Parathyroid adenoma (tissue), 2 donors: ENCODE measurements around the gene HBE1.
"Not testable (repeated sequence)": the region's sequence is repeated elsewhere in the genome, so short reads cannot be mapped to it uniquely, and the experiment has no call there.

Experiments
- H2AFZ ChIP-seq: fragments of 300-600 bp; sonication (generic); one replicate; pipeline ENCODE4 v1.7.0; 2017; ENCODE audit warnings: antibody characterized with exemption, mild to moderate bottlenecking
- H3K27ac ChIP-seq: fragments of 300-600 bp; sonication (generic); one replicate; pipeline ENCODE4 v1.7.0; 2017
- H3K27me3 ChIP-seq: fragments of 300-600 bp; sonication (generic); one replicate; pipeline ENCODE4 v1.7.0; 2017; ENCODE audit warnings: low read length; ENCODE audit not compliant: control insufficient read depth, insufficient read depth
- H3K36me3 ChIP-seq: fragments of 300-600 bp; sonication (generic); one replicate; pipeline ENCODE4 v1.7.0; 2017; ENCODE audit warnings: low read length; ENCODE audit not compliant: control insufficient read depth, insufficient read depth
- H3K4me1 ChIP-seq: fragments of 300-600 bp; sonication (generic); one replicate; pipeline ENCODE4 v1.7.0; 2017; ENCODE audit warnings: control low read depth
- H3K4me2 ChIP-seq: fragments of 300-600 bp; sonication (generic); one replicate; pipeline ENCODE4 v1.7.0; 2017; ENCODE audit warnings: low read length
- H3K4me3 ChIP-seq: fragments of 300-600 bp; sonication (generic); one replicate; pipeline ENCODE4 v1.7.0; 2017; ENCODE audit warnings: low read depth, low read length
- H3K79me2 ChIP-seq: fragments of 300-600 bp; sonication (generic); one replicate; pipeline ENCODE4 v1.7.0; 2017; ENCODE audit warnings: control low read depth
- H3K9ac ChIP-seq: fragments of 300-600 bp; sonication (generic); one replicate; pipeline ENCODE4 v1.7.0; 2017; ENCODE audit warnings: mild to moderate bottlenecking
- H3K9me3 ChIP-seq: fragments of 300-600 bp; sonication (generic); one replicate; pipeline ENCODE4 v1.7.0; 2017; ENCODE audit warnings: low read length; ENCODE audit not compliant: control insufficient read depth
- TF ChIP-seq, protein P1 (sequence below): fragments of 300-600 bp; sonication (generic); IDR thresholded peaks from one replicate; pipeline ENCODE4 v1.7.0; 2017; ENCODE audit warnings: antibody characterized with exemption, mild to moderate bottlenecking
- donor health status: primary hyperparathyroidism.

HBE1 gene

DNA sequence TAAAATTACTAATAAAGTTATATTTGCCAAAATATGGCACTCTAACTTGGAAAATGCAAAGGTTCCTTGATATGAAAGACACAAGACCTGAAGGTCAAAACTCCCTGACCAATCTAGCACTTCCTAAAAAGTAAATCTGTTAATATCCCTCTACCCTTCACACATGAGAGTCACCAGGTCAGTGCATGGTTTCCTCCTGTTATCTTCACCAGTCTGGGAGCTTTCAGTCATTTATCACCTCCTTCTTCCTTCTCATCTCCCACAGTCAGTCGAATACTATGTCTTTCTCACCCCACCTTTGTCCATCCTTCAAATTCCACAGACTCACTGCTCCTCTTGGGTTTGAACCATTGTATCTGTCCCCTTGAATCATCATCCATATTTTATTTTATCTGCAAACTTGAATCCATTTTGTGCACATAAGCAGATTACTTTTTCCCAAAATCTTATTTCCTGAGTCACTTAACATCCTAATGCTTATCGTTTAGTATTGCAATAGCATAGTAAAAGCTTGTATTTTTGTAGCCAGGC, 2.6 kb downstream of the HBE1 start:
- H2AFZ ChIP-seq = no peak overlapping the region
- no peaks in the 10 kb centered on the region for H3K4me1 ChIP-seq
- TF ChIP-seq, protein P1, sequence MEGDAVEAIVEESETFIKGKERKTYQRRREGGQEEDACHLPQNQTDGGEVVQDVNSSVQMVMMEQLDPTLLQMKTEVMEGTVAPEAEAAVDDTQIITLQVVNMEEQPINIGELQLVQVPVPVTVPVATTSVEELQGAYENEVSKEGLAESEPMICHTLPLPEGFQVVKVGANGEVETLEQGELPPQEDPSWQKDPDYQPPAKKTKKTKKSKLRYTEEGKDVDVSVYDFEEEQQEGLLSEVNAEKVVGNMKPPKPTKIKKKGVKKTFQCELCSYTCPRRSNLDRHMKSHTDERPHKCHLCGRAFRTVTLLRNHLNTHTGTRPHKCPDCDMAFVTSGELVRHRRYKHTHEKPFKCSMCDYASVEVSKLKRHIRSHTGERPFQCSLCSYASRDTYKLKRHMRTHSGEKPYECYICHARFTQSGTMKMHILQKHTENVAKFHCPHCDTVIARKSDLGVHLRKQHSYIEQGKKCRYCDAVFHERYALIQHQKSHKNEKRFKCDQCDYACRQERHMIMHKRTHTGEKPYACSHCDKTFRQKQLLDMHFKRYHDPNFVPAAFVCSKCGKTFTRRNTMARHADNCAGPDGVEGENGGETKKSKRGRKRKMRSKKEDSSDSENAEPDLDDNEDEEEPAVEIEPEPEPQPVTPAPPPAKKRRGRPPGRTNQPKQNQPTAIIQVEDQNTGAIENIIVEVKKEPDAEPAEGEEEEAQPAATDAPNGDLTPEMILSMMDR = no peak
- no peaks in the 10 kb centered on the region for H3K9me3 ChIP-seq
- no peak overlapping the region for H3K9ac ChIP-seq
- H3K27ac ChIP-seq = no peak overlapping the region
- H3K79me2 ChIP-seq = no peaks in the 10 kb centered on the region
- H3K36me3 ChIP-seq = no peaks in the 10 kb centered on the region
- H3K27me3 ChIP-seq = no peaks in the 10 kb centered on the region
- H3K4me2 ChIP-seq = no peak overlapping the region
- no peak overlapping the region for H3K4me3 ChIP-seq

DNA sequence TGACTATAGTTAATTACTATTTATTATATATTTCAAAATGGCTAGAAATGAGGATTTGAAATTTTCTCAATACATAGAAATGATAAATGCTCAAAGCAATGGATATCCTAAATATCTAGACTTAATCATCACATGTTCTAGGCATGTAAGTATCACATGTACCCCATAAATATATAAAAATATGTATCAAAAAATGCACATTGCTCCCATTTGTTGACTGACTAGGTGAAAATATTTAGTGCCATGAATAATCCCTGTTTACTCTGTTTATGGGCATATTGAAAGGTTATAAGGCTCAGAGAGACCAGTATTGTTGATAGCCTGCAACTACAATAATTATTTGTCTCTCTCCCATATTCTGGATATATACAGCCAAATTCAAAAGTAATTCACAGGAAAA, 3.1 kb downstream of the HBE1 start:
- Histone ChIP-seq H3K79me2 (no peaks in the 10 kb centered on the region), H3K27ac (no peak overlapping the region), H3K9ac (no peak overlapping the region), H3K4me1 (no peaks in the 10 kb centered on the region), H2AFZ (no peak overlapping the region), H3K9me3 (no peaks in the 10 kb centered on the region), H3K4me2 (no peak overlapping the region), H3K4me3 (no peak overlapping the region), H3K27me3 (no peaks in the 10 kb centered on the region), H3K36me3 (no peaks in the 10 kb centered on the region)
- TF ChIP-seq, protein P1 = no peak

DNA sequence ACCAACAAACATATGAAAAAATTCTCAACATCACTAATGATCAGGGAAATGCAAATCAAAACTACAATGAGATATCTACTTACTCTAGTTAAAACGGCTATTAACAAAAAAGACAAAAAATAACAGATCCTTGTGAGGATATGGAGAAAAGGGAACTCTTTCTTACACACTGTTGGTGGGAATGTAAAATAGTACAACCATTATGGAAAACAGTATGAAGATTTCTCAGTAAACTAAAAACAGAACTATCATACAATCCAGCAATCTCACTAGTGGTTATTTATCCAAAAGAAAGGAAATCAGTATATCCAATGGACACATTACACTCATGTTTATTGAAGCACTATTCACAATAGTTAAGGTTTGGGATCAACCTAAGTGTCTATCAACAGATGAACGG, 3.9 kb downstream of the HBE1 start:
- Histone ChIP-seq H3K79me2 (no peaks in the 10 kb centered on the region), H3K27ac (no peak overlapping the region), H3K4me1 (no peaks in the 10 kb centered on the region), H3K27me3 (no peaks in the 10 kb centered on the region), H3K9me3 (no peaks in the 10 kb centered on the region), H3K4me2 (no peak overlapping the region), H2AFZ (no peak overlapping the region), H3K9ac (no peak overlapping the region), H3K4me3 (no peak overlapping the region), H3K36me3 (no peaks in the 10 kb centered on the region)
- TF ChIP-seq, protein P1 = no peak

DNA sequence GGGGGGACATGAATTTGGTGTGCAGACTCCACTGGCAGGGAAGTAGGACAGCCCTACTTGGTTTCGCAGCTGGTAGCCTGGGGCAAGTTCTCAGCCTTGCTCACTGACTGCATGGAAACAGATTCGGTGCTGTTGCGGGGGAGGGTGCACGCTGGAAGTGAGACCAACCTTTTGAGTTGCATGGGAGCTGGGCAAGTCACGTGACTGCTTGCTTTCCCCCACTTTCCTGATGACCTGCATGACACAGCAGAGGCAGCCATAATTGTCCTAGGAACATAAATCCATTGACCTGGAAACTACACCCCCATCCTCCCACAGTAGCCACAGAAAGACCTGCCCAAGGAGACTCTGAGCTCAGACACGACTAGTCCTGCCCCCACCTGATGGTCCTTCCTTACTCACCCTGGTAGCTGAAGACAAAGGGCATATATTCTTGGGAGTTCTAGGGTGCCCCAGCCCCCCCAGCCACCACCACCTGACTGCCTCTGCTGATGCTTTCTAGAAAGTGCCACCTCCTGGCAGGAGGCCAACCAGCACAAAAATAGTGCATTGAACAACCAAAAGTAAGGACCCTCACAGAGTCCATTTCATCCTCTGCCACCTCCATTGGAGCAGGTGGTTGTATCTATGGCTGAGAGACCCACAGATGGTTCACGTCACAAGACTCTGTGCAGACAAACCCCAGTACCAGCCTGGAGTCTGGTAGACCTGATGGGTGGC, 11.0 kb downstream of the HBE1 start:
- no peaks in the 10 kb centered on the region for H3K36me3 ChIP-seq
- no peak overlapping the region for H3K4me3 ChIP-seq
- no peaks in the 10 kb centered on the region for H3K79me2 ChIP-seq
- no peak overlapping the region for H3K4me2 ChIP-seq
- H3K9ac ChIP-seq = no peak overlapping the region
- TF ChIP-seq, protein P1 = no peak
- no peaks in the 10 kb centered on the region for H3K9me3 ChIP-seq
- no peaks in the 10 kb centered on the region for H3K4me1 ChIP-seq
- H3K27me3 ChIP-seq = no peaks in the 10 kb centered on the region
- H2AFZ ChIP-seq = no peak overlapping the region
- H3K27ac ChIP-seq = no peak overlapping the region

DNA sequence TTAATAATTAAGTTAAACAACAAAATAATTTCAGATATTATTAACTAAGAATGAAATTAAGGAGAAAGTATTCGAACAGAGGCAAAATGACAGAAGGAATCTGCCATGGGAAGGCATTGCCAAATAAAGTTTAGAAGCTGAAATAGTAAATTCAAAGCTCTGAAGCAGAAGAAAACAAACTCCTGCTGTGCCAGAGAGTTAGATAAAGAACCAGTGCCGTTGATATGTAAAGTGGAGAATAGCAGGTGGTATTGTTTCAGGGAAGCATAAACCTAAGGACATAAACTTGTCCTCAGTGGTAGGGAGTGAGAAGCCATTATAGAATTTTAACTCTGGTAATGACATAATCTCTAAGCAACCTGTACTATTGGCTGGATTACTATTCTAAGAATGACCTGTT, 12.4 kb downstream of the HBE1 start:
- H3K27me3 ChIP-seq = no peaks in the 10 kb centered on the region
- H3K27ac ChIP-seq = no peak overlapping the region
- no peak overlapping the region for H3K4me3 ChIP-seq
- no peaks in the 10 kb centered on the region for H3K9me3 ChIP-seq
- H3K9ac ChIP-seq = no peak overlapping the region
- H3K4me2 ChIP-seq = no peak overlapping the region
- no peaks in the 10 kb centered on the region for H3K4me1 ChIP-seq
- H2AFZ ChIP-seq = no peak overlapping the region
- H3K79me2 ChIP-seq = no peaks in the 10 kb centered on the region
- H3K36me3 ChIP-seq = no peaks in the 10 kb centered on the region
- TF ChIP-seq, protein P1 = no peak

DNA sequence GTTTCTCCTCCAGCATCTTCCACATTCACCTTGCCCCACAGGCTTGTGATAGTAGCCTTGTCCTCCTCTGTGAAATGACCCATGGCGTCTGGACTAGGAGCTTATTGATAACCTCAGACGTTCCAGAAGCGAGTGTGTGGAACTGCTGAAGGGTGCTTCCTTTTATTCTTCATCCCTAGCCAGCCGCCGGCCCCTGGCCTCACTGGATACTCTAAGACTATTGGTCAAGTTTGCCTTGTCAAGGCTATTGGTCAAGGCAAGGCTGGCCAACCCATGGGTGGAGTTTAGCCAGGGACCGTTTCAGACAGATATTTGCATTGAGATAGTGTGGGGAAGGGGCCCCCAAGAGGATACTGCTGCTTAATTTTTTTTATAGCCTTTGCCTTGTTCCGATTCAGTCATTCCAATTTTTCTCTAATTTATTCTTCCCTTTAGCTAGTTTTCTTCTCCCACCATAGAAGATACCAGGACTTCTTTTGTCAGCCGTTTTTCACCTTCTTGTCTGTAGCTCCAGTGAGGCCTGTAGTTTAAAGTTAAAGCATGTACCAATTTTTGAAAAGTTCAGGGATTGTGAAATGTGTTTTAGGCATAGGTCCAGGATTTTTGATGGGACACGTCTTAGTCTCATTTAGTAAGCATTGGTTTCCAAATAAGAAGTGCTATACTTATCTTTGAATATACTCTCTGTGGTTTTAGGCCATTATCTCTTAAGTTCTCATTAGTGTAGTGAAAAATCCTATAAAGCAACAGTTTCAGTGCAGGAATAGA, 14.9 kb downstream of the HBE1 start, which contains the start of gene HBG2:
Gene HBG2, minus strand, starts transcription at position 136 of the 768 bp plus-strand sequence. Its CDS starts 53 bp downstream, at position 83.
- H3K36me3 ChIP-seq, H3K9ac ChIP-seq, H3K9me3 ChIP-seq, H3K4me1 ChIP-seq, H2AFZ ChIP-seq, H3K4me3 ChIP-seq, H3K79me2 ChIP-seq, H3K4me2 ChIP-seq, H3K27me3 ChIP-seq, H3K27ac ChIP-seq: not testable (repeated sequence)
